H1 (cell line): ENCODE measurements around the gene CYTH1. TPM values are rescaled to one million over a fixed set of nuclear protein-coding genes. Genes with fewer than 3 reads are reported as not detected.

Experiments used
- CTCF ChIA-PET: fragments of 300-600 bp; sonication (Branson Sonifier 250); formaldehyde crosslinking; loops from one replicate; lab custom pipeline; 2021; ENCODE audit not compliant: partially characterized antibody; lab: Charles Lee
- POLR2A ChIA-PET: fragments of 300-600 bp; sonication (Branson Sonifier 250); formaldehyde crosslinking; loops from one replicate; lab custom pipeline; 2021; ENCODE audit warnings: inconsistent platforms; ENCODE audit not compliant: partially characterized antibody; lab: Charles Lee
- DNase-seq, 2 experiments: peaks; one replicate each; pipeline versions ENCODE4 v3.0.0 to v3.0.0-alpha.2; 2010 to 2022; ENCODE audit warnings: low spot score in 2 of 2, low read depth in 1 of 2, mixed read lengths in 1 of 2
- FAIRE-seq: peaks from 2 replicates; lab custom pipeline; 2011; peaks lifted over from hg19 to GRCh38; lab: Jason Lieb, UNC
- H2AFZ ChIP-seq: 2 replicates; pipeline ENCODE4 v1.8.1; 2012; ENCODE audit warnings: low read length, inconsistent platforms
- H2AK5ac ChIP-seq: 2 replicates; pipeline ENCODE4 v1.6.1; 2013; ENCODE audit warnings: low read depth, low read length
- H2BK120ac ChIP-seq: replicated peaks from 2 replicates; pipeline ENCODE3; 2013; ENCODE audit warnings: low read depth, low read length, inconsistent platforms
- H2BK12ac ChIP-seq: 2 replicates; pipeline ENCODE4 v1.6.1; 2013; ENCODE audit warnings: low read depth, low read length
- H2BK15ac ChIP-seq: 2 replicates; pipeline ENCODE4 v1.6.1; 2013; ENCODE audit warnings: low read length
- H2BK20ac ChIP-seq: 2 replicates; pipeline ENCODE4 v1.6.1; 2013; ENCODE audit warnings: low read length
- H2BK5ac ChIP-seq: 2 replicates; pipeline ENCODE4 v1.6.1; 2013; ENCODE audit warnings: low read depth, low read length
- H3K14ac ChIP-seq: 2 replicates; pipeline ENCODE4 v1.6.1; 2013; ENCODE audit warnings: inconsistent platforms; ENCODE audit not compliant: insufficient read length
- H3K18ac ChIP-seq: 2 replicates; pipeline ENCODE4 v1.6.1; 2013; ENCODE audit warnings: low read length; ENCODE audit errors: extremely low read depth
- H3K23ac ChIP-seq: 2 replicates; pipeline ENCODE4 v1.6.1; 2013; ENCODE audit warnings: inconsistent platforms; ENCODE audit not compliant: insufficient read length
- H3K23me2 ChIP-seq: 2 replicates; pipeline ENCODE4 v1.6.1; 2013; ENCODE audit warnings: low read depth, low read length
- H3K27ac ChIP-seq: 2 replicates; pipeline ENCODE4 v1.6.1; 2011; ENCODE audit warnings: low read depth, low read length, inconsistent platforms
- H3K27me3 ChIP-seq, 4 experiments: replicated peaks in 1 of 4; 1 replicate in 1 of 4; 2 replicates in 3 of 4; pipeline versions ENCODE4 v1.6.1 to v1.8.1; 2011 to 2013; ENCODE audit warnings: low read length in 3 of 4, mild to moderate bottlenecking in 3 of 4, inconsistent platforms in 2 of 4, mixed read lengths in 2 of 4, moderate library complexity in 1 of 4; ENCODE audit not compliant: control insufficient read depth in 3 of 4, insufficient read depth in 3 of 4; ENCODE audit errors: extremely low read depth in 1 of 4
- H3K36me3 ChIP-seq, 4 experiments: 2 replicates each; pipeline versions ENCODE4 v1.6.1 to v1.8.1; 2011 to 2013; ENCODE audit warnings: mild to moderate bottlenecking in 4 of 4, low read length in 3 of 4, moderate library complexity in 2 of 4, control low read depth in 1 of 4, inconsistent platforms in 1 of 4; ENCODE audit not compliant: insufficient read depth in 4 of 4, control insufficient read depth in 2 of 4
- H3K4ac ChIP-seq: replicated peaks from 2 replicates; pipeline ENCODE3; 2013; ENCODE audit warnings: low read length, low read depth, mixed read lengths, inconsistent platforms; ENCODE audit not compliant: insufficient read length
- H3K4me1 ChIP-seq, 4 experiments: replicated peaks in 1 of 4; 1 replicate in 1 of 4; 2 replicates in 3 of 4; pipeline versions ENCODE4 v1.6.1 to v1.8.1; 2011 to 2013; ENCODE audit warnings: low read length in 3 of 4, inconsistent platforms in 2 of 4, mixed read lengths in 1 of 4; ENCODE audit not compliant: insufficient read depth in 4 of 4, control insufficient read depth in 3 of 4
- H3K4me2 ChIP-seq, 2 experiments: 2 replicates each; pipeline versions ENCODE4 v1.6.1 to v1.8.1; 2011 to 2013; ENCODE audit warnings: low read depth in 2 of 2, low read length in 2 of 2, control low read depth in 1 of 2, inconsistent platforms in 1 of 2, mild to moderate bottlenecking in 1 of 2; ENCODE audit not compliant: insufficient read depth in 1 of 2
- H3K4me3 ChIP-seq, 4 experiments: fragments of 200-600, 300-600 bp in 1 of 4; sonication (generic), shearing (Covaris generic), sonication (Bioruptor Twin) in 1 of 4; 2 replicates each; pipeline versions ENCODE4 v1.5.1 to v1.8.1; 2011 to 2016; ENCODE audit warnings: low read length in 4 of 4, low read depth in 3 of 4, control low read depth in 2 of 4, inconsistent platforms in 2 of 4, mild to moderate bottlenecking in 2 of 4, mixed read lengths in 1 of 4, moderate library complexity in 1 of 4; ENCODE audit not compliant: insufficient read depth in 2 of 4; ENCODE audit errors: extremely low read depth in 1 of 4
- H3K56ac ChIP-seq: replicated peaks from 2 replicates; pipeline ENCODE3; 2013; ENCODE audit warnings: low read depth, mild to moderate bottlenecking, mixed read lengths, low read length, inconsistent platforms; ENCODE audit not compliant: insufficient read length
- H3K79me1 ChIP-seq: 2 replicates; pipeline ENCODE4 v1.6.1; 2013; ENCODE audit warnings: low read depth, low read length, control low read depth
- H3K79me2 ChIP-seq, 2 experiments: 2 replicates each; pipeline versions ENCODE4 v1.6.1 to v1.8.1; 2012 to 2013; ENCODE audit warnings: low read length in 2 of 2, mild to moderate bottlenecking in 2 of 2, inconsistent platforms in 1 of 2; ENCODE audit not compliant: insufficient read depth in 2 of 2, control insufficient read depth in 1 of 2
- H3K9ac ChIP-seq, 4 experiments: replicated peaks in 1 of 4; 1 replicate in 1 of 4; 2 replicates in 3 of 4; pipeline versions ENCODE4 v1.6.1 to v1.8.1; 2011 to 2013; ENCODE audit warnings: low read depth in 3 of 4, low read length in 3 of 4, control low read depth in 2 of 4, mild to moderate bottlenecking in 2 of 4, moderate library complexity in 2 of 4, inconsistent platforms in 1 of 4; ENCODE audit errors: extremely low read depth in 1 of 4
- H3K9me3 ChIP-seq, 2 experiments: 2 replicates each; pipeline versions ENCODE4 v1.6.1 to v1.8.1; 2012 to 2013; ENCODE audit warnings: mild to moderate bottlenecking in 2 of 2, moderate library complexity in 2 of 2, control low read depth in 1 of 2, inconsistent platforms in 1 of 2, low read depth in 1 of 2, low read length in 1 of 2, mixed read lengths in 1 of 2; ENCODE audit not compliant: insufficient read depth in 2 of 2
- H4K20me1 ChIP-seq, 2 experiments: replicated peaks in 1 of 2; 2 replicates each; pipeline versions ENCODE3 to v1.8.1; 2011 to 2013; ENCODE audit warnings: inconsistent platforms in 2 of 2, low read length in 2 of 2, mild to moderate bottlenecking in 1 of 2; ENCODE audit not compliant: insufficient read depth in 2 of 2, control insufficient read depth in 1 of 2
- H4K5ac ChIP-seq: 2 replicates; pipeline ENCODE4 v1.6.1; 2013; ENCODE audit warnings: low read length, low read depth, mixed read lengths, inconsistent platforms; ENCODE audit not compliant: insufficient read length
- H4K8ac ChIP-seq: 2 replicates; pipeline ENCODE4 v1.8.0; 2013; ENCODE audit warnings: mild to moderate bottlenecking, moderate library complexity, low read length, inconsistent platforms; ENCODE audit not compliant: insufficient read depth; ENCODE audit errors: extremely low read depth
- H4K91ac ChIP-seq: replicated peaks from 2 replicates; pipeline ENCODE3; 2013; ENCODE audit warnings: low read length, mixed read lengths, inconsistent platforms; ENCODE audit not compliant: insufficient read length
- ATF3 ChIP-seq: IDR thresholded peaks from 2 replicates; pipeline ENCODE4 v1.6.1; 2011; ENCODE audit warnings: low read depth, mild to moderate bottlenecking, low read length; ENCODE audit not compliant: insufficient read depth
- CBX8 ChIP-seq: fragments of 300-800, 300-1000 bp; sonication (generic); IDR thresholded peaks from 2 replicates; pipeline ENCODE4 v1.7.1; 2016; ENCODE audit warnings: low read depth, low read length, borderline replicate concordance
- CHD1 ChIP-seq: IDR thresholded peaks from 2 replicates; pipeline ENCODE4 v1.6.1; 2012; ENCODE audit warnings: low read depth, low read length, improper control_type of control experiment
- CTCF ChIP-seq, 3 experiments: IDR thresholded peaks; 1 replicate in 2 of 3; 2 replicates in 1 of 3; pipeline versions ENCODE4 v1.5.1 to v1.6.1; 2011; ENCODE audit warnings: low read length in 3 of 3, mild to moderate bottlenecking in 3 of 3, inconsistent platforms in 2 of 3, low read depth in 1 of 3, moderate library complexity in 1 of 3; ENCODE audit not compliant: insufficient read depth in 1 of 3; ENCODE audit errors: control extremely low read depth in 1 of 3
- MAX ChIP-seq: IDR thresholded peaks from 2 replicates; pipeline ENCODE4 v1.6.1; 2012; ENCODE audit warnings: inconsistent platforms
- RBBP5 ChIP-seq: IDR thresholded peaks from 2 replicates; pipeline ENCODE4 v1.7.1; 2012; ENCODE audit warnings: low read depth, mild to moderate bottlenecking, inconsistent platforms, low read length, moderate library complexity, borderline replicate concordance
- SIRT6 ChIP-seq: IDR thresholded peaks from one replicate; pipeline ENCODE4 v1.7.1; 2012; ENCODE audit warnings: low read length, inconsistent platforms
- USF2 ChIP-seq: IDR thresholded peaks from 2 replicates; pipeline ENCODE4 v1.6.1; 2011; ENCODE audit warnings: low read length, improper control_type of control experiment
- ZNF274 ChIP-seq: IDR thresholded peaks from 2 replicates; pipeline ENCODE4 v1.7.0; 2012; ENCODE audit warnings: low read length, borderline replicate concordance; ENCODE audit errors: extremely low read depth
- WGBS, 2 experiments: shearing (Covaris generic) in 1 of 2; methylation state at CpG; one replicate each; pipeline versions ENCODE4 v1.1.6 to v1.1.7; 2013 to 2015; ENCODE audit warnings: low lambda C conversion rate in 2 of 2, mixed read lengths in 2 of 2, inconsistent platforms in 1 of 2, low coverage in 1 of 2, missing lambda C conversion rate in 1 of 2; ENCODE audit not compliant: insufficient replicate concordance in 2 of 2, insufficient coverage in 1 of 2, insufficient read length in 1 of 2; ENCODE audit errors: extremely low coverage in 1 of 2, missing lambda C conversion rate in 1 of 2; 5-methylcytosine and 5-hydroxymethylcytosine counted together
- polyA plus RNA-seq, 7 experiments: library from polyadenylated mRNA; depleted of rRNA in 3 of 7; stranded (reverse) in 5 of 7; unstranded in 2 of 7; fragments of >200 nt in 5 of 7; fragments of 200-250 nt in 2 of 7; gene quantifications; 1 replicate in 5 of 7; 2 replicates in 1 of 7; 4 replicates in 1 of 7; pipeline versions ENCODE4 v1.2.1 to v1.2.3, GENCODE V29; 2011 to 2013; ENCODE audit warnings: missing spikeins in 2 of 7, mixed read lengths in 2 of 7
- total RNA-seq: library from RNA; stranded (reverse); fragmentation: NEBNext Ultra II Directional; extraction: Animal tissue kit (Norgen Biotek cat#: 25700); gene quantifications from 2 replicates; pipeline ENCODE4 v1.2.1, GENCODE V29; 2021

CYTH1 gene
- total and polyA plus RNA-seq, 2 of the 8 experiments (the other 6 are each of a cell fraction or from before 2014, with no cell fraction given), result 12.8 to 14.8 TPM

DNA sequence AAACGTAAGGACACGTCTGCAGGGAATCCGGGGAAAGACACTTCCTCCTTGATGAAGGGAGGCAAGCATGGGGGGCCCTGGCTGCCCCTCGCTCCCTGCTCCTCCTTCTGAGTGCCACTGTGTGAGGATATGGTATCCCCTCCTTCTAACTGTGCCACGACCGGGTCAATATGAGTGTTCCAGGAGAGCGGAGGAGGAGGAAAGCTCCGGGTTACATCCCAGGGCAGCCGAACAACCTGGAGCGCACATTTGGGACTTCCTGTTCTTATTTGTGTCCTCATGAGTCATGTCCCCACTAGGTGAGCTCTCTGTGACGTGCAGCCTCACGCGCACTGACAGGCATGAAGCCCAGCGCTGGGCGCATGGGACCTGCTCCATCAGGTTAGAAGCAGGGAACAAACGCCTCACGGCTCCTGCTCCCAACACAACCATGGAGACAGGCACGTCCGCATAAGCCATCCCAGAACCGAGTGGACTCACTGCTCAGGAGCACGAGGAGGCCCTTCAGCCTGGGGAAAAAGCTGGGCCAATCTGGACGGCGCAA, 112.0 kb downstream of the CYTH1 start:
- H3K23ac ChIP-seq, result no peak overlapping the region
- no peak overlapping the region for H2BK5ac ChIP-seq
- no peak overlapping the region for H3K18ac ChIP-seq
- no peak overlapping the region for H2BK15ac ChIP-seq
- H3K23me2 ChIP-seq, result no peaks in the 10 kb centered on the region; the same call in 1 of the 2 replicates
- no peak for DNase-seq
- H2AK5ac ChIP-seq, result no peak overlapping the region
- no peak overlapping the region for H3K9ac ChIP-seq
- no peak overlapping the region for H3K56ac ChIP-seq
- H3K36me3 ChIP-seq, result no peaks in the 10 kb centered on the region; a peak in 1 of 8 replicates
- FAIRE-seq, result no peak
- no peak overlapping the region for H4K5ac ChIP-seq
- no peaks in the 10 kb centered on the region; a peak in 1 of 7 replicates for H3K4me1 ChIP-seq
- no peak overlapping the region for H3K4me3 ChIP-seq
- H4K8ac ChIP-seq, result no peak overlapping the region
- POLR2A ChIA-PET, result no interaction called here
- no peaks in the 10 kb centered on the region for H3K79me2 ChIP-seq
- H4K20me1 ChIP-seq, result no peaks in the 10 kb centered on the region
- H2BK120ac ChIP-seq, result no peak overlapping the region
- H4K91ac ChIP-seq, result no peak overlapping the region
- H3K27me3 ChIP-seq, result no peaks in the 10 kb centered on the region
- no peak overlapping the region for H3K4me2 ChIP-seq
- no peak overlapping the region for H3K27ac ChIP-seq
- H2BK20ac ChIP-seq, result no peak overlapping the region
- H3K9me3 ChIP-seq, result 0 out of 4 replicates have a peak, but pooled peaks cover 0 to 3% of the 10 kb centered on the region in 2 experiments
- H3K79me1 ChIP-seq, result no peaks in the 10 kb centered on the region
- no peak overlapping the region for H2BK12ac ChIP-seq
- no peak overlapping the region for H2AFZ ChIP-seq
- WGBS, 2 experiments, result 95% methylated on average over 23 of the region's 23 CpGs; no CpG with 5 or more reads in 1 of the 2 experiments
- CTCF ChIA-PET, result interaction anchor here (1.2 kb wide), 1 partner anchor 19 kb away, joined by 3 read pairs; no protein-coding TSS in a partner anchor
- H3K14ac ChIP-seq, result no peak overlapping the region
- no peak overlapping the region for H3K4ac ChIP-seq
- TF ChIP-seq MAX (no peak), USF2 (no peak), CTCF (IDR thresholded peaks at IDR 0.05; ENCODE audit: control extremely low read depth in 1 of 3, insufficient read depth in 1 of 3, low read depth in 1 of 3, low read length in 3 of 3) (no peak), ATF3 (no peak), SIRT6 (no peak), ZNF274 (no peak), CBX8 (no peak), RBBP5 (no peak), CHD1 (no peak)
